PC-3 (cell line): ENCODE measurements around the gene KCTD2. TPM values are rescaled to one million over a fixed set of nuclear protein-coding genes. Genes with fewer than 3 reads are reported as not detected.
"Not testable (repeated sequence)": the region's sequence is repeated elsewhere in the genome, so short reads cannot be mapped to it uniquely, and the experiment has no call there.

Experiments used
- ATAC-seq: fragments of 200-7000 bp; cut with Tn5 transposase; 2 replicates; pipeline ENCODE4 v1.9.1; 2020; ENCODE audit warnings: mild to moderate bottlenecking, moderate library complexity
- BruUV-seq: library from RNA; stranded (reverse); fragments of 400-500 nt; replicated peaks from 2 replicates; lab custom pipeline; 2021; lab: Mats Ljungman, UMichigan
- CTCF ChIA-PET: fragments of 300-600 bp; sonication (Branson Sonifier 250); formaldehyde crosslinking; loops from one replicate; lab custom pipeline; 2022; ENCODE audit warnings: antibody characterized with exemption; lab: Charles Lee
- POLR2A ChIA-PET: fragments of 300-600 bp; sonication (Branson Sonifier 250); formaldehyde crosslinking; loops from one replicate; lab custom pipeline; 2022; ENCODE audit warnings: antibody characterized with exemption; ENCODE audit not compliant: unreplicated experiment; lab: Charles Lee
- DNase-seq: peaks from one replicate; pipeline ENCODE4 v3.0.0-alpha.2; 2015
- H2AFZ ChIP-seq: fragments of 300-600 bp; sonication (generic); 2 replicates; pipeline ENCODE4 v1.6.0; 2016; ENCODE audit warnings: antibody characterized with exemption, low read length
- H3F3A ChIP-seq: fragments of 300-600 bp; sonication (generic); one replicate; pipeline ENCODE4 v1.6.0; 2017; ENCODE audit warnings: antibody characterized with exemption, low read length, control low read depth, mild to moderate bottlenecking; ENCODE audit not compliant: unreplicated experiment
- H3K27ac ChIP-seq: fragments of 300-600 bp; sonication (generic); 2 replicates; pipeline ENCODE4 v1.5.1; 2016; ENCODE audit warnings: mild to moderate bottlenecking, low read length
- H3K27me3 ChIP-seq: fragments of 300-600 bp; sonication (generic); 2 replicates; pipeline ENCODE4 v1.6.1; 2016; ENCODE audit warnings: low read length, mixed read lengths
- H3K36me3 ChIP-seq: fragments of 300-600 bp; sonication (generic); 2 replicates; pipeline ENCODE4 v1.6.1; 2016; ENCODE audit warnings: low read depth, mixed run types, low read length, mixed read lengths
- H3K4me1 ChIP-seq: fragments of 300-600 bp; sonication (generic); 2 replicates; pipeline ENCODE4 v1.5.1; 2016; ENCODE audit warnings: low read length; ENCODE audit not compliant: insufficient read depth
- H3K4me2 ChIP-seq: fragments of 300-600 bp; sonication (generic); 2 replicates; pipeline ENCODE4 v1.6.0; 2016; ENCODE audit warnings: low read length
- H3K4me3 ChIP-seq: fragments of 300-600 bp; sonication (generic); 2 replicates; pipeline ENCODE4 v1.5.1; 2016; ENCODE audit warnings: mild to moderate bottlenecking, low read length, mixed read lengths
- H3K79me2 ChIP-seq: fragments of 300-600 bp; sonication (generic); 2 replicates; pipeline ENCODE4 v1.6.1; 2017; ENCODE audit warnings: low read length, mixed read lengths
- H3K9ac ChIP-seq: fragments of 300-600 bp; sonication (generic); 2 replicates; pipeline ENCODE4 v1.6.0; 2016; ENCODE audit warnings: mild to moderate bottlenecking, low read length
- H3K9me2 ChIP-seq: fragments of 300-600 bp; sonication (generic); replicated peaks from 2 replicates; pipeline ENCODE4 v1.6.1; 2016; ENCODE audit warnings: mixed run types, low read length, mixed read lengths
- H3K9me3 ChIP-seq: fragments of 300-600 bp; sonication (generic); 2 replicates; pipeline ENCODE4 v1.6.1; 2016; ENCODE audit warnings: low read length, mixed read lengths
- H4K20me1 ChIP-seq: fragments of 300-600 bp; sonication (generic); 2 replicates; pipeline ENCODE4 v1.6.1; 2016; ENCODE audit warnings: low read length, mixed read lengths
- EZH2 ChIP-seq: fragments of 300-600 bp; sonication (generic); IDR thresholded peaks from one replicate; pipeline ENCODE4 v1.6.1; 2017; ENCODE audit warnings: antibody characterized with exemption, mild to moderate bottlenecking, low read length; ENCODE audit not compliant: unreplicated experiment
- EZH2phosphoT487 ChIP-seq: fragments of 300-600 bp; sonication (generic); IDR thresholded peaks from 2 replicates; pipeline ENCODE4 v1.6.1; 2018; ENCODE audit warnings: mild to moderate bottlenecking, antibody characterized with exemption, low read length, borderline replicate concordance
- intact Hi-C: fragments of 100-400 bp; cut with micrococcal nuclease; formaldehyde crosslinking; loops from 2 replicates; pipeline ENCODE4 v1.9.0; 2023
- total RNA-seq: library from RNA; depleted of rRNA; stranded (reverse); fragments of >200 nt; gene quantifications from 2 replicates; pipeline ENCODE4 v1.2.3, GENCODE V29; 2014
- TF ChIP-seq, protein P1 (sequence below): fragments of 300-600 bp; sonication (generic); conservative IDR thresholded peaks from 2 replicates; pipeline ENCODE4 v1.5.1; 2017; ENCODE audit warnings: antibody characterized with exemption, low read depth, mild to moderate bottlenecking, low read length

Gene KCTD2
- total RNA-seq, 1 experiment from 2014 or later: 28.0 TPM

DNA sequence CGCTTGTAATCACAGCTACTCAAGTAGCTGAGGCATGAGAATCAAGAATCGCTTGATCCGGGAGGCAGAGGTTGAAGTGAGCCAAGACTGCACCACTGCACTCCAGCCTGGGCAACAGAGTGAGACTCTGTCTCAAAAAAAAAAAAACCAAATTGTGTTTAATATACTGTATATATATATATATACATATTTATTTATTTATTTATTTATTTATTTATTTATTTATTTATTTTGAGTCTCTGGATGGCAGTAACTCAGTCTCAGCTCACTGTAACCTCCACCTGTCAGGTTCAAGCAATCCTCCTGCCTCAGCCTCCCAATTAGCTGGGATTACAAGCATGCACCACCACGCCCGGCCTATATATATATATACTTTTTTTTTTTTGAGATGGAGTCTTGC lies 25.9 kb downstream of the KCTD2 start:
- H3K4me1 ChIP-seq, H3K9me2 ChIP-seq, H4K20me1 ChIP-seq, H3F3A ChIP-seq, H3K36me3 ChIP-seq, CTCF ChIA-PET, H3K4me3 ChIP-seq, POLR2A ChIA-PET, ATAC-seq, DNase-seq, H3K79me2 ChIP-seq, BruUV-seq, H3K4me2 ChIP-seq, H3K27ac ChIP-seq, H3K9me3 ChIP-seq, H3K27me3 ChIP-seq, H2AFZ ChIP-seq, H3K9ac ChIP-seq, intact Hi-C loops: not testable (repeated sequence)

DNA sequence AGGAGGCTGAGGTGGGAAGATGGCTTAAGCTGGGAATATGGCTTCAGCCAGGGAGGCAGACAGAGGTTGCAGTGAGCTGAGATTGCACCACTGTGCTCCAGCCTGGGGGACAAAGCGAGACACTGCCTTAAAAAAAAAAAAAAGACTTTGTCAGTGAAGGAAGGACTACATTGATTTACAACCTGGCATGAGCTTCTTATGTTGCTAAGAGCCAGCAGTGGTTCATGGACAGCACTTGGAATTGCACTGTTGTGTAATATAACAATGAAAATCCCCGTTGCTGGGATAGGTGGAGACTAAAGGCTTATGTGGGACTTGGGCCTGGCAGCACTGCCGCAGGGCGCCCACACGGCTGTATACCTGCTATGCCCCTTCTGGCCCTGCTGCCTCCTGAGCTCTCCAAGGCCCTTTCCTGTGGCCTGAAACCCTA lies 26.6 kb downstream of the KCTD2 start:
- peaks cover 11% of the 10 kb centered on the region for H3K4me1 ChIP-seq
- no TSS peak for BruUV-seq
- H3K9me2 ChIP-seq: no peaks in the 10 kb centered on the region
- ChIA-PET CTCF (interaction anchor here (0.5 to 0.7 kb wide), 2 partner anchors 23 to 133 kb away, joined by 4 to 7 read pairs; no protein-coding TSS in a partner anchor), POLR2A (interaction anchor here (0.6 to 0.7 kb wide), 3 partner anchors 40 to 241 kb away, joined by 3 to 5 read pairs (median 3); no protein-coding TSS in a partner anchor)
- no peaks in the 10 kb centered on the region for H3K36me3 ChIP-seq
- no peaks in the 10 kb centered on the region for H4K20me1 ChIP-seq
- no peak for DNase-seq
- no peaks in the 10 kb centered on the region for H3K27me3 ChIP-seq
- no peaks in the 10 kb centered on the region for H3K79me2 ChIP-seq
- no peak overlapping the region for H3K4me2 ChIP-seq
- no peak for ATAC-seq
- no peaks in the 10 kb centered on the region for H3K9me3 ChIP-seq
- intact Hi-C loops: no loop called here
- H2AFZ ChIP-seq: no peak overlapping the region
- TF ChIP-seq EZH2phosphoT487: no peak
- TF ChIP-seq, protein P1, sequence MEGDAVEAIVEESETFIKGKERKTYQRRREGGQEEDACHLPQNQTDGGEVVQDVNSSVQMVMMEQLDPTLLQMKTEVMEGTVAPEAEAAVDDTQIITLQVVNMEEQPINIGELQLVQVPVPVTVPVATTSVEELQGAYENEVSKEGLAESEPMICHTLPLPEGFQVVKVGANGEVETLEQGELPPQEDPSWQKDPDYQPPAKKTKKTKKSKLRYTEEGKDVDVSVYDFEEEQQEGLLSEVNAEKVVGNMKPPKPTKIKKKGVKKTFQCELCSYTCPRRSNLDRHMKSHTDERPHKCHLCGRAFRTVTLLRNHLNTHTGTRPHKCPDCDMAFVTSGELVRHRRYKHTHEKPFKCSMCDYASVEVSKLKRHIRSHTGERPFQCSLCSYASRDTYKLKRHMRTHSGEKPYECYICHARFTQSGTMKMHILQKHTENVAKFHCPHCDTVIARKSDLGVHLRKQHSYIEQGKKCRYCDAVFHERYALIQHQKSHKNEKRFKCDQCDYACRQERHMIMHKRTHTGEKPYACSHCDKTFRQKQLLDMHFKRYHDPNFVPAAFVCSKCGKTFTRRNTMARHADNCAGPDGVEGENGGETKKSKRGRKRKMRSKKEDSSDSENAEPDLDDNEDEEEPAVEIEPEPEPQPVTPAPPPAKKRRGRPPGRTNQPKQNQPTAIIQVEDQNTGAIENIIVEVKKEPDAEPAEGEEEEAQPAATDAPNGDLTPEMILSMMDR: no peak
- TF ChIP-seq EZH2: no peak
- no peak overlapping the region for H3K27ac ChIP-seq
- H3F3A ChIP-seq: no peaks in the 10 kb centered on the region
- H3K4me3 ChIP-seq: no peak overlapping the region
- H3K9ac ChIP-seq: no peak overlapping the region

DNA sequence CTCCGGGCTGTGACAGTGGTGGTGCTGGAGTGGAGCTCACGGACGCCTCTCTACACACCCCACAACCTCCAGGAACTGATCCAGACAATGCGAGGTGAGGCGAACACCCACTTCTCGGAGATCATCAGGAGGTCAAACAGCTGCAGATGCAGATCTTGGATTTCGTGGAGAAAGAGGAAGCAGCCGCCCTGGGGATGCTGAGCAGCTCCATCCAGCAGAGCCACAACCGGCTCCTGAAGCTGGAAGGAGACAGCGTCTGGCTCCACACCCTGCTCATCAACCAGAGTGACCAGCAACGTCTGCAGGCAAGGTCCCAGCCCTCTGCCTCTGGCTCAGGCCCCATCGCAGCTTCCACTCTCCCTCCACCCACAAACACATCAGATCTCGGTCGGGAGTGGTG lies 27.5 kb downstream of the KCTD2 start:
- H3K27ac ChIP-seq: no peak overlapping the region
- no peak overlapping the region for H3K4me3 ChIP-seq
- ATAC-seq (no peak), DNase-seq (no peak)
- no peaks in the 10 kb centered on the region for H4K20me1 ChIP-seq
- no peak overlapping the region for H3K9ac ChIP-seq
- intact Hi-C loops: no loop called here
- no peak for TF ChIP-seq EZH2phosphoT487
- TF ChIP-seq, protein P1: no peak
- no peak for TF ChIP-seq EZH2
- no peak overlapping the region for H3K4me2 ChIP-seq
- no peaks in the 10 kb centered on the region for H3K27me3 ChIP-seq
- CTCF ChIA-PET: interaction anchor here (0.7 kb wide), 1 partner anchor 97 kb away, joined by 9 read pairs; no protein-coding TSS in a partner anchor
- H3K79me2 ChIP-seq: no peaks in the 10 kb centered on the region
- BruUV-seq: no TSS peak
- POLR2A ChIA-PET: no interaction called here
- no peaks in the 10 kb centered on the region for H3K36me3 ChIP-seq
- H3F3A ChIP-seq: peaks cover 5% of the 10 kb centered on the region
- H3K4me1 ChIP-seq: peaks cover 20% of the 10 kb centered on the region
- no peak overlapping the region for H2AFZ ChIP-seq
- no peaks in the 10 kb centered on the region for H3K9me3 ChIP-seq
- no peaks in the 10 kb centered on the region for H3K9me2 ChIP-seq
